Lower leg skin (tissue), 4 donors: ENCODE measurements around the gene LRRC8A. TPM values are rescaled to one million over a fixed set of nuclear protein-coding genes. Genes with fewer than 3 reads are reported as not detected.
"Not testable (repeated sequence)": the region's sequence is repeated elsewhere in the genome, so short reads cannot be mapped to it uniquely, and the experiment has no call there.

Experiments
- DNase-seq, 2 donors: peaks; one replicate each; pipeline ENCODE4 v3.0.0-alpha.2; 2019; ENCODE audit warnings: low spot score in 2 of 2
- H3K4me3 ChIP-seq: fragments of 200-600 bp; sonication (generic); 2 replicates; pipeline ENCODE4 v1.5.1; 2017; ENCODE audit warnings: mild to moderate bottlenecking, low read depth; ENCODE audit not compliant: poor library complexity, severe bottlenecking
- POLR2A ChIP-seq, 2 donors: fragments of 450-650 bp; IDR thresholded peaks; one replicate each; pipeline ENCODE4 v1.6.1; 2016 to 2017; ENCODE audit warnings: antibody characterized with exemption in 2 of 2, mild to moderate bottlenecking in 1 of 2, moderate library complexity in 1 of 2
- WGBS, 2 donors: methylation state at CpG; one replicate each; pipeline ENCODE4 v1.1.5; 2018; 5-methylcytosine and 5-hydroxymethylcytosine counted together
- intact Hi-C: fragments of 100-400 bp; cut with DNase I; formaldehyde crosslinking; loops from one replicate; pipeline ENCODE4 v1.15.0; 2023; ENCODE audit warnings: low total_unique reads
- total RNA-seq, 4 donors: library from RNA; depleted of rRNA; stranded (reverse); fragments of >200 nt; gene quantifications; one replicate each; pipeline ENCODE4 v1.1.0, GENCODE V29; 2016
- TF ChIP-seq, protein P1 (sequence below), 3 donors: fragments of 450-650 bp; IDR thresholded peaks; one replicate each; pipeline ENCODE4 v1.5.1; 2016; ENCODE audit warnings: antibody characterized with exemption in 3 of 3, mild to moderate bottlenecking in 3 of 3, moderate library complexity in 2 of 3

The LRRC8A gene
- total RNA-seq, 4 donors from 2014 or later: 89.6 to 131 (median 111) TPM

DNA sequence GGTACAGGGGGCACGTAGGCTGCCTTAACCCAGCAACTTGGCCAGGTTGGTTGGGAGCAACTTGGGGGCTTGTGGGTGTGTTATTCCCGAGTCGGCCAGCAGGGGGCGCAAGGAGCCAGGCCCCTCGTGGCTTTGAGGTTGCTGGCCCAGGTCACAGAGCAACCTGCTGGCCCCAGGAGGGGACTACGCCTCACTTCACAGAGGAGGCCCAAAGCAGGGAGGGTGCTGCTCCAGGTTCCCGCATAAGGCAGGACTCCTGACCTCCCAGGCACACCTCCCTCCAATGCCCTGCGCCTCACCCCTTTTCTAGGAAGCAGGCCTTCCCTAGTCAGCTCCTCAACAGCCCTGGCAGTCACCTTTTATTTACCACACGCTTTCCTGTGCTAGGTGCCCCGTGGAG is 18.3 kb upstream of the LRRC8A start:
- intact Hi-C loops: loop anchor here (5.0 kb wide), 1 partner anchor 64 kb away; no protein-coding TSS in a partner anchor
- no peak for TF ChIP-seq POLR2A (IDR thresholded peaks at IDR 0.05)
- TF ChIP-seq, protein P1, sequence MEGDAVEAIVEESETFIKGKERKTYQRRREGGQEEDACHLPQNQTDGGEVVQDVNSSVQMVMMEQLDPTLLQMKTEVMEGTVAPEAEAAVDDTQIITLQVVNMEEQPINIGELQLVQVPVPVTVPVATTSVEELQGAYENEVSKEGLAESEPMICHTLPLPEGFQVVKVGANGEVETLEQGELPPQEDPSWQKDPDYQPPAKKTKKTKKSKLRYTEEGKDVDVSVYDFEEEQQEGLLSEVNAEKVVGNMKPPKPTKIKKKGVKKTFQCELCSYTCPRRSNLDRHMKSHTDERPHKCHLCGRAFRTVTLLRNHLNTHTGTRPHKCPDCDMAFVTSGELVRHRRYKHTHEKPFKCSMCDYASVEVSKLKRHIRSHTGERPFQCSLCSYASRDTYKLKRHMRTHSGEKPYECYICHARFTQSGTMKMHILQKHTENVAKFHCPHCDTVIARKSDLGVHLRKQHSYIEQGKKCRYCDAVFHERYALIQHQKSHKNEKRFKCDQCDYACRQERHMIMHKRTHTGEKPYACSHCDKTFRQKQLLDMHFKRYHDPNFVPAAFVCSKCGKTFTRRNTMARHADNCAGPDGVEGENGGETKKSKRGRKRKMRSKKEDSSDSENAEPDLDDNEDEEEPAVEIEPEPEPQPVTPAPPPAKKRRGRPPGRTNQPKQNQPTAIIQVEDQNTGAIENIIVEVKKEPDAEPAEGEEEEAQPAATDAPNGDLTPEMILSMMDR (IDR thresholded peaks at IDR 0.05): peak in 1 of 3 donors; percentile 92
- H3K4me3 ChIP-seq: no peak overlapping the region
- WGBS, 2 donors: 24 to 28% methylated on average over 10 of the region's 10 CpGs
- DNase-seq: peak; percentile 49 to 96

DNA sequence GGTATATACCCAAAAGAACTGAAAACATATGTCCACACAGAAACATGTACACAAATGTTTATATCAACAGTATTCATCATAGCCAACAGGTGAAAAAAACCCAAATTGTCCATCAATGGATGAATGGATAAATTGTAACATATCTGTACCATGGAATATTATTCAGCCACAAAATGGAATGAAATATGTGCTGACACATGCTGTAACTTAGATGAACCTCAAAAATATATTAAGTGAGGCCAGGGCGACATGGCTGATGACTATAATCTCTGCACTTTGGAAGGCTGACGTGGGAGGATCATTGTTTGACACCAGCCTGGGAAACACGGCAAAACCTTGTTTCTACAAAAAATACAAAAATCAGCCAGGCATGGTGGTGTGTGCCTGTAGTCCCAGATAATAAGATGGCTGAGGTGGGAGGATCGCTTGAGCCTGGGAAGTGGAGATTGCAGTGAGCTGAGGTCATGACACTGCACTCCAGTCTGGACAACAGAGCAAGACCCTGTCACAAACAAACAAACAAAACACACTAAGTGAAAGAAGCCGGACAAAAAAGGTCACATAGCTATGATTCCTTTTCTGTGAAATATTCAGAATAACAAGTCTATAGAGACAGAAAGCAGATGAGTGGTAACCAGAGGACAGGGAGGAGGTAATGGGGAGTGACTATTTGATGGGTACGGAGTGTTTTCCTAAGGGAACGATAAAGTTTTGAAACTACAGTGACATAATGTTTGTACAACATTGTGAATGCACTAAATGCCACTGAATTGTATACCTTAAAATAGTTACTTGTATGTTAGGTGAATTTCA is 11.6 kb upstream of the LRRC8A start:
- no peak overlapping the region for H3K4me3 ChIP-seq
- 89 to 94% methylated on average over 7 of the region's 7 CpGs for WGBS, 2 donors
- no peak for TF ChIP-seq POLR2A (IDR thresholded peaks at IDR 0.05)
- TF ChIP-seq, protein P1 (IDR thresholded peaks at IDR 0.05): no peak
- DNase-seq: no peak
- intact Hi-C loops: no loop called here

DNA sequence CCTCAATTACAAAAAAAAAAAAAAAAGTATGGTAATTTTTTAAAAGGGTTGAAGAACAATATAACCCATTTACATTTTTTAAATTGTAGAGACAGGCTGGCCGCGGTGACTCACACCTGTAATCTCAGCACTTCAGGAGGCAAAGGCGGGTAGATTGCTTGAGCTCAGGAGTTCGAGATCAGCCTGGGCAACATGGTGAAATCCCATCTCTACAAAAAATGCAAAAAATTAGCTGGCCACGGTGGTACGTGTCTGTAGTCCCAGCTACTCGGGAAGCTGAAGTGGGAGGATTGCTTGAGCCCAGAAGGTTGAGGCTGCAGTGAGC is 11.0 kb upstream of the LRRC8A start:
- WGBS, 2 donors: 92 to 93% methylated on average over 7 of the region's 7 CpGs
- intact Hi-C loops, DNase-seq, H3K4me3 ChIP-seq: not testable (repeated sequence)

DNA sequence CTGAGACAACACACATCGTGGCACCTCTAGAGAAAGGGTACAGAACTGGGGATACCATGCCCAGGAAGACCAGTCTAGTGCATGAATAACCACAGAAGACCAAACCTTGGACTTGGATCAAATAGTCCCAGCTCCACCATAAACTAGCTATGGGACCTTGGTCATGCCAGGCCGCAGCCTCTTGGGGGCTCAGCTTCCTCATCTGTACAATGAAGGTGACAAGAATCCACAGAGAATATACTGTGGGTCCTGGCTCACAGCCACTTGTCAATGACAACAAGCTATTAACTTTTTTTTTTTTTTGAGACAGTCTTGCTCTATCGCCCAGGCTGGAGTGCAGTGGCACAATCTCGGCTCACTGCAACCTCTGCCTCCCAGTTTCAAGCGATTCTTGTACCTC is 4.1 kb upstream of the LRRC8A start:
- intact Hi-C loops: no loop called here
- TF ChIP-seq POLR2A (IDR thresholded peaks at IDR 0.05): no peak
- TF ChIP-seq, protein P1 (IDR thresholded peaks at IDR 0.05): no peak
- no peak for DNase-seq

DNA sequence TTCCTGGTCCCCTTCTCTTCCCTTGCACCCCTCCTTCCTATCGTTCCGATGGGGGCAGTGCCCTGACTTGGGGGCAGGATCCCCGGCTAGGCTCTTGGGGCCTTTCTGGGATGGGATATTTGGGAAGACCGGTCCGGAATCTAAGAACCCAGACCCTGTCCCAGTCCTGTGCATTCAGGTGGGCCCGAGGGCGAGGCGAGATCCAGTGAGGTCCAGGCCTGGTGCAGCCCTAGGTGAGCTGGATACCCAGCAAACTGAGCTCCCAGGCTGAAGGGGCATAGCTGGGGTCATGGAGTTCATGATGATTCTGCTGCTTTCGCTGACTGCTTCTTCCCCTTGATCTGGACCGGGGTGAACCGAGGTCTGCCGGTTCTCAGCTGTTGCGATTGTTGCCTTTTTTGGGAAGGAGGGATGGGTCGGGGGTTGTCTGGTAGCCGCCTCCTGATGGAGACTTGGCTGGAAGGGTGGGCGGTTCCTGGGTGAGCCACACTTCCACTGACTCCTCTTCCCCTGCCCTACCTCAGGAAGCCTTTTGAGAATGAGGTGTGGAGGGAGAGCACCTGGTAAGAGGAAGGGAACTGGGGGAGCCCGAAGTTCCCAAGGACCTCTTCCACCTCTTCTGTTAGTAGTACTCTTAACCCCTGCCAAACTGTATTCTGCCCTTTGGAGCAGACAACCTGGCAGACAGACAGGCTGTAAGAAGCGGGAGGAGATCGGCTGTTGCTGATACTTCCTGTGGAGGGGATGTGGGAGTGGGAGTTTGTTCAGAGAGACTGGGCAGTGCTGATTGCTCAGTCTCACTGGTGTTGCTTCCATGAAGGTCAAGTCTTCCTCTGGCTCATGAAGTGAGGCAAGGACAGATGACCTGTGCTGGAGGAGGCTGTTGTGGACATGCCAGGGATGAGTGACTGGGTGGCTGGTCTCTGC is 1.0 kb downstream of the LRRC8A start:
- WGBS, 2 donors: 0 to 1% methylated on average over 19 of the region's 19 CpGs
- H3K4me3 ChIP-seq: peak overlapping the region; percentile 88
- intact Hi-C loops: loop anchor here (5.0 kb wide), 1 partner anchor 144 kb away; the partner anchor contains the start of gene SH3GLB2
- TF ChIP-seq, protein P1 (IDR thresholded peaks at IDR 0.05): no peak
- no peak for TF ChIP-seq POLR2A (IDR thresholded peaks at IDR 0.05)
- no peak for DNase-seq

More for the DNA sequence above, 4.1 kb upstream of the LRRC8A start:
- WGBS, 2 donors: 84 to 89% methylated on average over 5 of the region's 5 CpGs
- no peak overlapping the region for H3K4me3 ChIP-seq

DNA sequence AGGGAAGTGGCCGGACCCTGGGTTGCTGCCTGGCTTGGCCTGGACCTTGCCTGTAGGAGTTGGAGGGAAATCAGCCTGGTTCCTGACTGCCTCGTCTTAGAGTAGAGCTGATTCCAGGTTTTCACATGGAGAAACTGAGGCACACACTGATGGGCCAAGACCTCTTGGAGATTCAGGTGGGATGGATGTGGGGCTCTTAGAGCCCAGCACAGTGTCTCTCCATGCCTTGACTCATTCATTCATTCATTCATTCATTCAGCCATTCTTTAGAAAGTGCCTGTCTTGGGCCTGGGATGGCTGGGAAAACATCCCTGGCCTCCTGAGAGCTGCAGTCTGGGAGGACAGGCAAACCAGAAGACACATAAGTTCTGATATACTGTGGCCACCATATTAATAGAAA is 2.2 kb downstream of the LRRC8A start:
- no peak for DNase-seq
- WGBS, 2 donors: 63 to 78% methylated on average over 2 of the region's 2 CpGs
- H3K4me3 ChIP-seq: no peak overlapping the region
- intact Hi-C loops: loop anchor here (5.0 kb wide), 1 partner anchor 143 kb away; the partner anchor contains the start of gene SH3GLB2
- TF ChIP-seq POLR2A (IDR thresholded peaks at IDR 0.05): no peak
- TF ChIP-seq, protein P1 (IDR thresholded peaks at IDR 0.05): no peak
